SK-N-MC (cell line): Measurements from ENCODE around the gene OLIG3.

ENCODE experiments used
- EZH2 ChIP-seq: fragments of 200-600 bp; sonication (generic); IDR thresholded peaks from one replicate; pipeline ENCODE4 v1.6.1; 2017; ENCODE audit warnings: antibody characterized with exemption
- FOXP2 ChIP-seq: optimal IDR thresholded peaks from 2 replicates; pipeline ENCODE3; 2011; ENCODE audit warnings: mild to moderate bottlenecking, moderate library complexity; ENCODE audit not compliant: insufficient read depth; ENCODE audit errors: extremely low read length, control extremely low read depth
- POLR2AphosphoS5 ChIP-seq: IDR thresholded peaks from 2 replicates; pipeline ENCODE4 v1.6.1; 2012; ENCODE audit warnings: mild to moderate bottlenecking, low read depth, low read length, borderline replicate concordance

DNA sequence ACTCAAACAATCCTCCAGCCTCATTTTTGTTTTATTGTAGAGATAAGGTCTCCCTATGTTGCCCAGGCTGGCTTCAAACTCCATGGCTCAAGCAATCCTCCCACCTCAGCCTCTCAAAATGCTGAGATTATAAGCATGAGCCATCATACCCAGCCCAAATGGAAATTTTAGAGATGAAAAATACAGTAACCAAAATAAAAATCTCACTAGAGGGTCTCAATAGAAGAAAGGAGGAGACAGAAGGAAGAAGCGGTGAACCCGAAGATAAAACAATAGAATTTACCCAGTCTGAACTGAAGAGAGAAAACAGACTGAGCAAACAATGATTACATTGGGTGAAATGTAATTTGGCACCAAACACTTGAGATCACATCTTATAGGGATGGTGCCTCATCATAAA is 16.7 kb upstream of the OLIG3 start:
- TF ChIP-seq POLR2AphosphoS5 (no peak), EZH2 (no peak), FOXP2 (no peak)
